Astrocyte of the hippocampus (primary cell): ENCODE results near the gene SLAIN2.
"Not testable (repeated sequence)": the region's sequence is repeated elsewhere in the genome, so short reads cannot be mapped to it uniquely, and the experiment has no call there.

Source experiments
- DNase-seq: peaks from one replicate; pipeline ENCODE4 v3.0.0; 2011; ENCODE audit warnings: low read depth, low spot score

SLAIN2 gene

GRCh38 chr4:48436318-48436717 is 95.0 kb downstream of the SLAIN2 start:
- DNase-seq = no peak

GRCh38 chr4:48439988-48440387 is 98.7 kb downstream of the SLAIN2 start:
- peak; percentile 72 for DNase-seq

GRCh38 chr4:48440914-48441313 is 99.6 kb downstream of the SLAIN2 start:
- DNase-seq = not testable (repeated sequence)

DNA sequence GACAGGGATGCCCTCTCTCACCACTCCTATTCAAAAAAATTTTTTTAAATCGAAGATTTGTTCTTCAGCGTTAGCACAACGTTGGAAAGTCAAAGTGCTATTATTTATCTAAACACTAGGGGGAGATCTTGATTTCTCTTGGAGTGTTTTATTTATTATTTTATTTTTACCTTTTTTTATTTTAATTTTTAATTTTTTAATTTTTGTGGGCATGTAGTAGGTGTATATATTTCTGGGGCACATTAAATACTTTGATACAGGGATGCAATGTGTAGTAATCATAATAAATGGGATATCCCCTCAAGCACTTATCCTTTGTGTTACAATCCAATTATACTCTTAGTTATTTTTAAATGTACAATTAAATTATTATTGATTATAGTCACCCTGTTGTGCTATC is 104.4 kb downstream of the SLAIN2 start:
- peak; percentile 21 for DNase-seq

DNA sequence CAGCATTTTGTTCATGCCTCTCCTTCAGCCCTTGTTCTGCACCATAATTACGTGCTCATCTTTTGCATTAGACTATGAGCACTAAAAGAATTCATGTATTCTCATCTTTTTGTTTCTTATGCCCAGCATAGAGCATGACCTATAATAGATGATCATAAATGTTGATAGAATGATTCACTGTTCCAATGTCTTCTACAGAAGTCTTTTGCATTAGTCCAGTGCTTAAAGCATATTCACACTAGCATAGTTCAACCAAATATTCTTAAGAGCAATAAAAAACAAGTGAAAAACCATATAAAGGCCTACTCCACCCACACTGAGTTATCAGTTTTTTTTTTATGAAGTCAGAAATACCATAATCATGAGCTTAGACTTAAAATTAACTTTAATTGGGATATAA is 105.3 kb downstream of the SLAIN2 start:
- no peak for DNase-seq

DNA sequence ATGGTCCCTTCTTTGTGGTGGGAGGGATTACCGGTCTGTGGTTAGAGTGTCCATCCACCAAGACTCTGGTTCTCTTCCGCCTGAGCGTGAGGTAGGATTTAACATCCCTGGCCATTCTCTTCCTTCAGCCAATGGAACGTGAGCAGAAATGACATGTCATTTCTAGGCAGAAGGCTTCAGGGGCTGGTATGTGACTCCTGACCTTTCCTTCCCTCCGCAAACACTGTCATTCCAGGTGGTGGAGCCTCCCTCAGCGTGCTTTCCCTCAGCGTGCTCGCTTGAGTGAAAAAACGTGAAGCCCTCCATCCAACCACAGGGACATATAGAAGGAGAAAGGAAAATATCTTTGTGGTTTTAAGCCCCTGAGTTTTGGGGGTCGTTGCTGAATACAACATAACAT is 107.8 kb downstream of the SLAIN2 start:
- no peak for DNase-seq

- no peak for DNase-seq
Measured at GRCh38 chr4:48450740-48451139, 109.4 kb downstream of the SLAIN2 start.

DNA sequence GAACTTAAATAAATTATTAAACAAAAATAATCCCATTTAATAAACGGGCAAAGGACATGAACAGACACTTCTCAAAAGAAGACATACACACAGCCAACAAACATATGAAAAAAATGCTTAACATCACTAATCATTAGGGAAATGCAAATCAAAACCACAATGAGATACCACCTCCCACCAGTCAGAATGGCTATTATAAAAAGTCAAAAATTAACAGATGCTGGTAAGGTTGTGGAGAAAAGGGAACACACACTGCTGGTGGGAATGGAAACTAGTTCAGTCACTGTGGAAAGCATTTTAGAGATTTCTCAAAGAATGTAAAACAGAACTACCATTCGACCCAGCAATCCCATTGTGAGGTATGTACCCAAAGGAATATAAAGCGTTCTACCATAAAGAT is 110.3 kb downstream of the SLAIN2 start:
- DNase-seq = not testable (repeated sequence)

GRCh38 chr4:48454591-48454990 is 113.3 kb downstream of the SLAIN2 start:
- DNase-seq = no peak

DNA sequence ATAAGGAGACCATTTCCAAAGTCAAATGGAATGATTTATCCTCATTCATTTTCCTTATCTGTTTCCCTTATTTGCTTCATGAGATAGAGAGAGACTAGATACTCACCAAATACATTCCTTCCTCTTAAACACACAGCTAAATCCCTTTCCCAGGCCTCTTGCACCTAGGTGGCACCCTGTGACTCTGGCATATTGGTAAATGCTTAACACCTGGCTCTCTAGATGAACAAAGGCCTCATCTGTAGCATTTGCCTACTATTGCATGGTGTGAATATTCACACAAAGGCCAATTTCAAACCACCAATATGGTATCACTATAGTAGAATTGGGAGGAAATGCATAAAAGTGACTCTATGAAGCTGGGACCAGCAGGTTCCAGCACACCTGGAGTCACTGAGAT is 119.7 kb downstream of the SLAIN2 start:
- DNase-seq = no peak

- DNase-seq = no peak
Measured at GRCh38 chr4:48462363-48462762, 121.0 kb downstream of the SLAIN2 start.

DNA sequence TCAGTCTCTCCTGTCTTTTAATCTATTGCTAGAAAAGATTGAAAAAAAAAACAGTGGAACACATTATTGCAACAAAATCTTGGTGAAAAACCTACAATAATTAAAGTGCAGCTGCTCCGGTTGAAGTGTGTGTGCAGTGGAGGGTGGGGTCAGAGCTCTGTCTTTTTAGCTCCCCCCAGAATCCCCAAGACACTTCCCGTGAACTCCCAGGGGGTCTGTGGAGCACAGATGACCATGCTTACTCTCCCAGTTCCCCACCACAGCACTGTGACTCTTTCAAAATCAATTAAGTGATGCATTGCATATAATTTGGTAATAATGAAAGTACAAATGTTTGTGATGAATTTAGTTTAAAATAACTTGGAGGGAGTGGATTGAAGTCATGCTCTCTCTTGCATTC is 126.1 kb downstream of the SLAIN2 start:
- no peak for DNase-seq

DNA sequence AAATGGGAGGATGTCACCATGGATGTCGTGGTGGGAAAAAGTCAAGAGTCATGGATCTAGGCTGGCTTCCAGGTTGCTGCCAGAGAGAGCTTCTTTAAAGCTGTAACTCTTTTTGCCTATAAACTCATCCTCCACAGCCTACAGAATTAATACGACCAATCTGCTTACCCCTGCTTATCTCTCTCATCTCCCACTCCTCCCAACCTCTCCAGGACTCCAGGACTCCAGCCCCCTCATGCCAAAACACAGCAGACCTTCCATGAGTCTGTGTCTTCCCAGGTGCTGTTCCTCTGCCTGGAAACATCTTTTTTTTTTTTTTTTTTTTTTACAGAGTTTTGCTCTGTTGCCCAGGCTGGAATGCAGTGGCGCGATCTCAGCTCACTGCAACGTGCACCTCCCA is 126.6 kb downstream of the SLAIN2 start:
- no peak for DNase-seq

DNA sequence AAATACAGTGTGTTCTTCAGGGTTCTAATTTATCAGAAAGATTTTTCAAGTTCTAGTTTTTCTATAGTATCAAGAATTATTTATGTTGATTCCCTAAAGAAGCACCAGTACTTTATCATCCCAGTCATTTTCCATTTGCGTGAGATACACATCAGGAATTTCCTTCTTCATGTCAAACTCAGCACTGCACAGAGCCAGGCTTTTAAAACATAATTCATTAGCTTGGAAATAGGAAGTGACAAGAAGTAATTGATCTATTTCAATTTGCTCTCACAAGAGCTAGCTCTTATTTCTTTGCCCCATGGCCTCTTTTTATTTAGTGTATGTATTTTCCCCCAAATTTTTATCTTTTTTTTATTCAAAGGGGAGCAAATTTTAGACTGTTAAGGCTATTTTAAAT is 128.8 kb downstream of the SLAIN2 start:
- DNase-seq = no peak

- DNase-seq = peak; percentile 60
Measured at GRCh38 chr4:48470570-48470969, 129.2 kb downstream of the SLAIN2 start.

GRCh38 chr4:48472794-48473193 is 131.5 kb downstream of the SLAIN2 start:
- DNase-seq = no peak

- no peak for DNase-seq
Measured at GRCh38 chr4:48475770-48476169, 134.4 kb downstream of the SLAIN2 start.
